Stimulated activated CD8-positive, alpha-beta memory T cell treated with anti-CD3 and anti-CD28 coated beads, Interleukin-7, amount 100 ng/mL, for 48 hours (primary cell): ENCODE measurements around the gene LHFPL6.

ENCODE experiments used
- DNase-seq, 2 donors: peaks; one replicate each; pipeline ENCODE4 v3.0.0-alpha.2; 2020; ENCODE audit warnings: low read depth in 1 of 2; ENCODE audit errors: extremely low read depth in 1 of 2

LHFPL6 gene

DNA sequence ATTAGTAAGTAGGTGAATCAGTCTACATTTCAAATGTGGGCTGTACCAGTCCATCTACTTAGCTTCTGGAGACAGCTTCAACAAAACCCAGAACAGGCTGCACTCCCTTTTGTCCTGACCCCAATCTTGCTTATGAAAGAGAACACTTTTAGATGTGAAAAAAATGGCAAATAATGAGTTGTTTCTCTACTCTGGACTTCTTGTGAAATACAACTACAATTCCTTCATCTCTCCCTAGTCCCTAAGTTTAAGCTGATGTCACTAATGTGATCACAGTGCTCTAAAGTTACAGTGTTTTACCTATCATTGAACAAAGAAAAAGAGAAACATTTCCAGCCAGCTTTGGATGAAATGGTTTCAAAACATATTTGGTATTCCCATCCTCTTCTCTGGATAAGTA lies 183.9 kb downstream of the LHFPL6 start:
- no peak for DNase-seq

DNA sequence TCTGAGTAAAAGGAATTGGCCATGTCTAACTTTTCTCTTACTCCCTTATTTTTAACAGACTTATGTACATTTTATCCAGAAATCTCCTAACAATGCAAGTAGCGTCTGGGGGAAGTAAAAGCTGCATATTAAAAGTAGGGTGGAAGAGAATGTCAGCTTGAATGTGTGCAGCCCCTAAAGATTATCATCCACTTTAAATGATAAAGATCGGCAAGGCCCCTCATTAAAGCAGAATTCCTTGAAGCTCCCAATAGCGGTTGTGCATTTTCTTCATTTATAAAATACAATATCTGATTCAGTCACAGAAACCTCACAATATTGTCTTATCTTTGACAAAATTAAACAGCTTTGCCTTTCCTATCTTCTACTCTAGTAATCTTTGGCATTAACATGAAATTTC lies 184.6 kb downstream of the LHFPL6 start:
- no peak for DNase-seq

DNA sequence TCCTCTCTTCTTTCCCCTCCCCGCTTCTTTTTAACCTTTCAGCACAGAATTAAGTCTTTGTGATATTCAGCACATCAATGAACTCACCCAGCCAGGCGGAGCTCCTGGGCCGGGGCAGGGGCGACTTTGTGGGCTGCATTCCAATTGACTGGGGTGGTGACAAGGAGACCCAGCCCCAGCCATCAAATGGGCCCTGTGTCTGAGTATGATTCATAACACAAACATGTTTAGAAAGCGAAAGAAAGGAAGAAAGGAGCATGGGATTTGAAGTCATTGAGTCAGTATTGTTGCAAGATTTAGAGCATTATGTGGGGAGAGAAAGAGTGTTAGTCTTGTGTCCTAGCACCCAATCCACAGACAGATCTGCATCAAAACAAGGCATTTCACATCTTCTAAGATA lies 185.3 kb downstream of the LHFPL6 start:
- DNase-seq: no peak

DNA sequence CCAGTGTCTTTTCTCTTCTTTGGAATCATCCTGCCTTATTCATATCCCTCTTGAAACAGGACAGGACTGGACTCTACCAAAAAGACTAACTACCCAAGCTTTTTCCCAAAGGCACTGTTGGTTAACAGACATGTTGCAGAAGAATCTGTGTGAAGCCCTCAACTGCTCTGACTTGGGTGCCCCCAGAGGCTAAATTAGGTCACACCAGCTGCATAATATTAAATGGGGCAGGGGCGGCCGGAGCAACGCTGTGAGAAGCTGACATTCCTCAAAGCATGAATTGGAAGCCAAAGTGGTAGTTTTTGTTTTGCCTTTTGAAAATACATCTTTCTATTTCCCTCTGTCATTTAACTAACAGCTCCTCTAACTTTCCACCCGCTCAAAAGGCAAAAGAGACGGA lies 185.9 kb downstream of the LHFPL6 start:
- DNase-seq: no peak

DNA sequence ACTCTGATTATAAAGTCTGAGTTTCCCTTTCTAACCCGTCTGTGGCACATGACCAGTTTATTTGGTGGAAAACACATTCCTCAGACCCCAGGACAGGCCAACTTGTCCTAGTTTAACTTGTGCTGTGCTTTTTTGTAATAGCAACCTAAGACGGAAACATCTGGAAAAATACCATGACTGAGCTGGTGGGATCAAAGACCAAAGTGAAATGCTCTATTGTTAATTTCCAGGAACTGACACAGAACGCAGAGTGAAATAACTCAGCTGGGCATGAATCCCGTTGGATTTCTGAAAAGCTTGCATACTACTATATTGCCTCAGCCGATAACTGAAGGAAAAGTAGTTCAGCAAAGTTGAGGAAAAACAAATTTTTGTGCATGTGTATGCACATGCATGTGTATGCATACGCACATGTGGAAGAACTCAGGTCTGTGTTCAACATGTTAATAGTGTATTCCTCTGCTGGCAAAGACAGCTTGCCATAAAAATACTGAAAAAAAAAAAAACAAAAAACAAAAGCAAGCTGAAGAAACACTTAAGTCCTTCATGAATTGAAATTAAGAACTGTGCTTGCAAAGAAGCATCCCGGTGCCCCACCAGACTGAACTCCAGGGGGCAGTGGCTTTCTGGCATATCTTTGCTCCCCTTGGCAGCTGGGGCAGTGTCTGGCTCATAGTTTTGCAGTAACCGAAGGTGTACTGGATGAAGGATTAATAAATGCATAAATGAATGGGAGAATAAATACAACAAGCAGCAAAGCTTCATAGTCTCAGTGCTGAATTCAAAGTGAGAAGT lies 187.8 kb downstream of the LHFPL6 start:
- no peak for DNase-seq

DNA sequence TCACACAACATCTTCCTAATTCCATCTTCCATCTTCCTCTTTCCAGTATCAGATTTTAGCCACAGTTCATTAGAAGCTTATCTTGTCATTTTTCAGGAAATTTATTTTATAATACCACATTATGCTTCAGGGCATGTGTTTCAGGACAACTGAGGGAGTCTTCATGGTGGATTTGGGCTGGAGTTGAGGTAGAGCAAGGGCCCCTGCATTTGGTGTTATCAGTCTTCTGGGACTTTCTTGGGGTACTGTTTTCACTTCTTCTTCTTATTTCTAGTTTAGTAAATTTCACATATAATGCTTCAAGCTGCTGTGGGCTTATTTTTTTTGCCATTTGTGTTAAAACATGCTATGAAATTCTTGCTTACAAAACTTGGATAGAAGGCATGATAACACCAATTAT lies 188.7 kb downstream of the LHFPL6 start:
- no peak for DNase-seq

DNA sequence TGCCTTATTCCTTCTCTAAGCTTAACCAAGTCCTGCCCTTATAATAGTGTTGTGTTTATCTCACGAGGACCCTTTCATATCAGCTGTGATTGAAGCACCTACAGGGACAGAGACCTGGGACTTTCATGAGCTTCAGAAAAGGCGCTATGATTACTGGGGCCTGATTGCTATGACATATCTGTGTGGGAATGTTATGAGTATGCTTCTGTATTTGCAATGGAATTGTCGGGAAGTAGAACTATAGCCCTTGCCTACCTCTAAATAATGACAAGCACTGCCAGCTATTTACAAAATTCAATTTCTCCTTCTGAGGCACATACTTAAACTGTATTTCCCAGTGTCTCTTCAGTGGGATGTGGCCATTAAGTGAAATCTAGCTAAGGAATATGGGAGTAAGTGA lies 191.5 kb downstream of the LHFPL6 start:
- DNase-seq: no peak

DNA sequence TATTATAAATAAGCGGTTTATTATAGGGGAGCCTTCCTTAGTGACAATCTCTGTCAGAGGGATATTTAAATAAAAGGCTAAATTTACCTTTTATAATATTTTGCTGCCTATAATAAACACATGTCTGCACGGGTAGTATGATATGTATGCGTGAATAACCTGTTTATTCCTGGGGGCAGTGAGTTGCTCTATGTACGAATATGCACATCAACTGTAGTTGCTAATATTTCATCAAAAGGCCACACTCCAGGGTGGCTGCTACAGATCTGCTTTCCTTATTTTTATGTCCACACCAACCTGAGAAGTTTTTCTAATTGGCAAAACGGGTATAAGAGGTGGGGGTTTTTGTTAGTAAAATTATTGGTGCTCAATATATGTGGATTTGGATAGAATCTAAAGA lies 192.0 kb downstream of the LHFPL6 start:
- DNase-seq: no peak

DNA sequence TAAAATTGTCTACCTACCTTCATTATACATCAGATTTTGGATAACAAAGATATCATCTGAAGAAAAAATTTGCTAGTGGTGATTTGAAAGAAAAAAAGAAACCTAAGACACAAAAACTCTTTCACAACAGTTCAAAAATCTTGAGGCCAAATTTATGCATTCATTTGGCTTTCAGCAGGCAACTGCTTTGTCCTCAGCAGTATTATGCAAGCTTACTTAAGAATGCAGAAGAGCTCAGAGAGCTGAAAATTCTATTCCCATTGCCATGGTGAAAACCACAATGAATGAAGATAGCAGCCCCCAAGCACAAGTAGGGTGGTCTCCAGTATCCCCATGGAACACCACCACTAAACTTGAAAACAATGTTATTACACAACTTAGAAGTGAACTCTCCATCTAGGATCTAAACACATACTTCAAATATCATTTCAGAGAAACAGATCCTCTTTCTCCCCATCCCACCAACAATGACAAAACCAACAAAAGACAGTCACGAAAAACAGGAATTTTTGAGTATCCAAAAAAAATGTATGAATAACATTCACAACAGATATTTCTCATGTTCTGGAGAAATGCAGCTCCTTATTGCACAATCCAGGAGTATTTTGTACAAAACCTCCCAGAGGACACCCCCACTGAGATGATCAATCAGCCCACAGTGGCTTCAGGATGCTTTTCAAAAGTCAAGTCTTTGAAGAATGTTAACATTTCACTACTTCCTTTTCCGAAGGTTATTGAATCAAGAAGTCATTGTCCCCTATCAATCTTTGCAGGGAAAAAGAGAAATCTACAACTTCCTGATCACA lies 192.7 kb downstream of the LHFPL6 start:
- no peak for DNase-seq

DNA sequence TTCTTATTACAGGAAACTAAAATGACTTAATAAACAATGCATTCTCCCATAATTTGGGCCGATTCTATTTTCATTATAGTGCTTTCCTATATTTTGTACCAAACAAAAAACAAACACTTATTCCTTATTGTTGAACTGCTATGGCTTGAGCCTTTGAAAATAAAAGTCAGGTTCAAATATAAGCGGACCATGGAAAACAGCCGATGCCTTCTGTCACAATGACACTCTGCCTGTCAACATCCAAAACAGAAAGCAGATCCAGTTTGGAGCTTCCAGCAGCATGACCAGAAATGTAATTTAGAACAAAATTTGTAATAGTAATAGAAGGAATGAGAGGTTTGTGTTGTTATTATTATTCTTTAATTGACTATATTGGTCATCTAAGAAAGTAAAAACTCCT lies 194.5 kb downstream of the LHFPL6 start:
- DNase-seq: no peak

DNA sequence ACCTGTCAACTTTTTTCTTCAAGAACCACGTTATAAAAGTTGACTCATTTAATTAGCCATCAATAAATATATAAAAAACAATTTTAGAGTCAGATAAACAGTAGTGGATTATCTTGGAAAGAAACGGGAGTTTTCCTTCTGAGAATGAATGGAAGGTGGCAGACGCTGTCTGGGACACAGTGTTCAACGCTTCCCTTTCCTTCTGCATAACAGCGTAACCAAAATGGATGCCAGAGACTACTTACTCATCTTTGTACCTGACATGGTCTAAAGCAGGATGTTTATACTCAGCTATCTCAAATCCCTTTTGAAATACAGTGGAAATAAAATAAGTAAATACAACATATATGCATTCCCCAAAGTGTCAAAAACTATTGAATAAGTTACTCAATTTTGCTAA lies 195.2 kb downstream of the LHFPL6 start:
- DNase-seq: no peak

DNA sequence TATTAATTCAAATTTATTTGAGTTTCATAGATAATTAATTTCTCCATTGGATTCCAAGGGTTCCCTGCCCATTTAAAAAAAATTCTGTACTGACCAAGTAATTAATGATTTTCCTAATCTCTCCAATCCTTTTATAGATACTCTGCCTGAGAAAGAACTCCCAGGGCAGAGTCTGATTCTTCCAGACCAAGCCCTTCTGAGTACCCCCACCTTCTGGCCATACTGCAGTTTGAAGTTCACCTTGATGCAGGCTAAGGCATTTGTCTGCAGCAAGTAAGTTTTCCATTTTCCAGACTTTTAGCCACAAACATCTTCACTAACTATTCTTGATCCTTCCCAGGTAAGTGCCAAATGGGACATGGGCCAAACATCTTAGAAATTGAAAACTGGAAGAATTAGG lies 195.9 kb downstream of the LHFPL6 start:
- no peak for DNase-seq

DNA sequence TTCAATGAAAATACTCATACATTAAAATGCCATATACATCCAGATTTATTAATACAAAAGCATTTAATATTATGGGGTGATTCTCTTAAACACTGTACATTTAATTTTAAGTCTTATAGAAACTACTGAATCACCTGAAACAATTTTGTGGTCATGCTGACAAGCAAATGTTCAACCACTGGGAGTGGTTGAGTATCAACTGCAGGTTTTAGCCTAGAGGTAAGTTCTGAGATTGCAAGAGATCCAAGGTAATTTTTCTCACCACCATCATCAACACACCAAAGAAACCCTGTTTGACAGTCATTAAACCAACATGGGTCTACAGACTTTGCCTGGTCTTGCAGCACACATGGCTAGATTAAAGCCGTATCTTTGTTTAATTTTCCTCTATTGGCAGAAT lies 196.3 kb downstream of the LHFPL6 start:
- no peak for DNase-seq

DNA sequence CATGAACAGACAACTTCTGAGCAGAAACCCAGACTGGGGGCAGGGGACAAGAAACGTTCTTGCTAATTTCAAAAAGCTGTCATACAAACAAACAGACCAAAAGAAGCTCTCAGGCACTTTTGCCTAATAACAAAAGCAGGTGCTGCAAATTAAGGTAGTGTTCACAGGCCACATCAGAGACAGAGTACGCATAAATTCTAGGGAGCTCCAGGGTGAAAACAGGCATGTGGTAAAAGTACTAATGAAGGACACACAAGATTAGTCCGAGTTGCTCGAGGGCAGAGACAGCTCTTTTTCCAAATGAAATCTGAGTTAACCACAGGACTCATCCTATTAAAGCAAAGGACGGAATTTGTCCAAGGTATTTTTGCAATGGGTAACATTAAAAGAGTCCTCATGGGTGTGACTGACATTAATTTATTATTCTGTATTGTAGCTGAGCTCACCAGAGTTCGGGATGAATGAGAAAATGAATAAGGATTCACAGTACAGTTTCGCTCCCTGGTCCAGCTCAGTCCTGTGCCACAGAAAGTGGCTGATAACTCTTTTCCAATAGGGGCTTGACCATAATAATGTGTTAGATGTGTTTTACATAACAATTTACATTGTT lies 197.3 kb downstream of the LHFPL6 start:
- DNase-seq: no peak

DNA sequence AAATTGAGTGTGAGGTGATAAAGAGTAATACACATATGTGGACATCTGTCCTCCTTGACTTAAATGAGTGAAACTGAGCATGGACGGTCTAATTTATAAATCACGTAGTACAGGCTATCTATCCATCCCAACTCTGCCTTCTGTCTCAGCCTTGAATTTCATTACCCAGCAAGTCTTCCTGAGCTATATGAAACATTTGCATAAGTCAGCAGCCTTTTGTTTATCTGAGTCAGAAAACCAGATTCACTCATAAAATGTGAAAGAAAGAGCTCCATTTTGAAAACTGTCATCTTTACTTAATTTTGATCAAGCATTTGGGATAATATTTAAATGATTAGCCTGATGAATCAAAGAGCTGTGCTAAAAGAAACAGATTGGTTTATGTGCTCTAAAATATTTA lies 197.9 kb downstream of the LHFPL6 start:
- DNase-seq: no peak

DNA sequence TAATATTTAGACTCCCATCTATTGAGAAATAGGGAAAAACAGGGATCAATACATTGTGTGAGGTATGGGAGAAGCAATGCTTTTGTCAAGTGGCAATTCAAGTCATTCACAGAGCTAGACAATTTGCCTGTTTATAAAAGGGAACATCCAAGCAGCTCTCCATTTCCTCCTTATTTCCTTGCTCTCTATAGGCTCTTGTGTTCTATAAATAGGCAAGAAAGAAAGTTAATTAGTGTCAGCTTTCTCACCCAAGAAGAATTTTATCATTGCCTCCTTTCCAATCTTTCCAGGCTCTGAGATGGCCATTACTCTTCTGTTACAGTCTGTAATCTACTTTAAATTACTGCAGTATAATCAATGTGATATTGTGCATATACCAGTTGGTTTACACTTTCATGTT lies 199.9 kb downstream of the LHFPL6 start:
- DNase-seq: no peak

DNA sequence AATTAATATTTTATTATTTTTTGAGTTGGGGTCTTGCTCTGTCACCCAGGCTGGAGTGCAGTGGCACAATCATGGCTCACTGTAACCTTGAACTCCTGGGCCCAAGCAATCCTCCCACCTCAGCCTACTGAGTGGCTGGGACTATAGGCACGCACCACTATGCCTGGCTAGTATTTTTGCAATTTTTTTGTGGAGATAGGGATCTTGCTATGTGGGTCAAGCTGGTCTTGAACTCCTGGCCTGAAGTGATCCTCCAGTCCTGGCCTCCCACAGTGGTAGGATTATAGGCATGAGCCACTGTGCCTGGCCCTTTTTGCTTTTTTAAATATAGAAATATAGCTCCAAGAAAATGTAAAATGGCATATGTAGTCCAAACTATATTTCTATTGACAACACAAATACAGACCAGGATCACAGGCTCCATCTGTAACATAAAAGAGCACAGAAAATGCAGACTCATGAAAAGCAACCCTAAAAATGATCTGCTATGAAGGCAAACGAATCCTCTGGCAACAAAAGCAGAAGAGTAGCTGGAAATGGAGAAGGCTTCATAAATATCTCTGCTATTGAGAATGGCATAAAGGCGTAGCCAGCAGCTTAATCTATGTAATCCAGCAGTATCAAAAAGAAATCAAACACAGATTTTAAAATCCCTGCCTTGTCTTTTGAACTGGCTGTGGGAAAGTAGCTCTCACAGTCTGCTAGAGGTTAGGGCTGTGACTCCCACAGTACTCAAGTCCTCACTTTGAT lies 200.6 kb downstream of the LHFPL6 start:
- DNase-seq: no peak

DNA sequence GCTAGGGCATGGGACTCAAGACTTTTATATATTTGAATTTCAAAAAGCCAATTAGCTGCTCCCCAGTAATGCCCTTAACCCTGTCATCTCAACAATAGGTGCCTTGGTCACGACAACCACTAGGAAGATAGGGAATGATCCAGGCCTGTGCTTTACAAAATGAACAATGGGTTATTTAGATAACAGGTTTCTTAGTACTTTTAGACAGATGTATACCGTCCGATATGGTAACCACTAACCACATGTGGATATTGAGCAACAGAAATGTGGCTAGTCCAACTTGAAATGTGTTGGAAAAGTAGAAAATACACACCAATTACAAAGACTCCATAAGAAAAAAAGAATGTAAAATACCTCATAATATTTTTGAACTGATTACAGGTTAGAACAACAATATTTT lies 201.2 kb downstream of the LHFPL6 start:
- no peak for DNase-seq

DNA sequence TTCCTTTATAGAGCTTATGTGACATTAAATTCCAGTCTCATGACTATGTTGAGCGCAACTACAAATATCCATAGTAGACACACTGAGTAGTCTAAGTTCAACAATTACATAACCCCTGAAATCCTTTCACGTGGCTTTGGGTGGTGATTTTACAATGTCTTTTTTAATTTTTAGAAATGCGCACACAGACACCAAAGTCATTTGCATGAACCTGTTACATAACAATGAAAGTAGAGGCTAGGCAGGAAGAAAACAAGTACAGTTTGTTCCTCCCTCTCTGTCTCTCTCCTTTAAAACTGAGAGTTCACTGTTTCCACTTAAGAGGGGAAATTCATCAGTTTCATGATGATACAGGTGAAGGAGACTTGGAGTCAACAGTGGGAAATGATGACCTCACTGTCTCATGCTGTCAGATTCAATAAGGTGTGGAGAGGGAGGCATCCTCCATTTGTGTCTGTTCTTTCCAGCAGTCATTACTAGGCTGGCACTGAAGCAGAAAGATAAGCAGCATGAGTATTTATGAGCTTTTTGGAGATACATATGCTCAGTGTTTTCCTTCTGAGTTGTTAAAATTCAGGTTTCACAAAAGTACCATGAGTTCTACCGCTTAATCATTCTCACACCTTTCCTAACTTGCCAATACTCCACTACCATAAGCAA lies 201.8 kb downstream of the LHFPL6 start:
- no peak for DNase-seq

DNA sequence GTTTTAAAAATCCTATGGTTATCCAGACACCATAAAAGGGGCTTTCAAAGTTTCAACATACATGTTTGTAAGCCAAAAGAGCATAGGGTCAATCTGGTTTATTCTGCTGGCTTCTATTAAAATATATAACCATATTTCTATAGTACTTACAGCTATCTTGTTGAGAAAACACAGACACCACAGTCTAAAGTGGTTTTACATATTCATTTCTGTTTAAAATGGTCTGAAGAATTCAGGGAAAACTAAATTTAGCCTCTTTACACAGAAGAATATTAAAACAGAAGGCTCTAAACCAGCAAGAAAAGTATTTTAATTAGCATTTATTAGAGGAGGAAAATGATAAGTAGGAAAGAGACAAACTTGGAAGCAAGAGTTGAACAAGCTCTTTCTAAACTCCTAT lies 203.9 kb downstream of the LHFPL6 start:
- no peak for DNase-seq

DNA sequence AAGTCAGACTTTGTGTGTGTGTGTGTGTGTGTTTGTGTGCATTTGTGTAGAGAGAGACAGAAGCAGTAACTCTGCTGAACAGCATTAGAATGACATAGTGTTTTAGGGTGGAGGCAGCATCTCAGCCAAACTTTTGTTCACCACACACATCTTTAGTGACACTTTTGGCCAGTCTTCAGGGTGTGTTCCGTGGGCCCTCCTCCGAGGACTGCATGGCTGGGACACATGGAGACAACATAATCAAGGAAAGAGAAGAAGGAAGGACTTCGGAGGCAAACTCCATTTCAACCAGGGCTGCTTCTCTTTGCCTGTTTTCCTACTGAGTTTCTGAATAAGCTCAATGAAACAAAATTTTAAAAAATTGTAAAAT lies 205.1 kb downstream of the LHFPL6 start:
- no peak for DNase-seq
